Epithelial cell of prostate (primary cell): Measurements from ENCODE around the gene SND1.
A peak's percentile ranks its signal among the peaks of the same experiment; 100 is the strongest.
"Not testable (repeated sequence)": the region's sequence is repeated elsewhere in the genome, so short reads cannot be mapped to it uniquely, and the experiment has no call there.

Experiments
- DNase-seq: peaks from one replicate; pipeline ENCODE4 v3.0.0-alpha.2; 2011; ENCODE audit warnings: low read depth, low spot score
- H3K27ac ChIP-seq: fragments of 450-650 bp; 2 replicates; pipeline ENCODE4 v1.5.1; 2017; ENCODE audit warnings: mild to moderate bottlenecking

The SND1 gene

DNA sequence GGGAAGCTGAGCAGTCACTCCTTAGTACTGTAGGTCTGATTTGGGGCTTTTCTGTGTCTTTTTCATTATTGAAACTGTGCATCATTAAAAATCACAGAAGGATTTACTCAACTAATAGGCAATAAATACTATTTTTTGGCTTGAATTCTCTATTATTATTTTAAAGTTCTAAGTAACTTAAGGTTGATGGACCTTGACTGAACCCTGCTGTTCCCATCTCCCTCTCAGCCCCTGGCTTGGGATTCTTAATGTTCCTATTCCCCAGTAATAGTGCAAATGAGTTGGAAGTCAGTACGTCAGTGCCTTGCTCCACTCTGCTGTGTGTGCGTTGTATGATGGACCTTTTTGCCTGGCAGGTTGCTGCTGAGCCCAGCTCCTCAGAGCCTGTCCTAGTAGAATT is 166.3 kb downstream of the SND1 start:
- DNase-seq, result no peak
- no peak overlapping the region for H3K27ac ChIP-seq

GRCh38 chr7:127819975-127820731 is 168.2 kb downstream of the SND1 start:
- DNase-seq, result no peak
- H3K27ac ChIP-seq, result no peak overlapping the region

DNA sequence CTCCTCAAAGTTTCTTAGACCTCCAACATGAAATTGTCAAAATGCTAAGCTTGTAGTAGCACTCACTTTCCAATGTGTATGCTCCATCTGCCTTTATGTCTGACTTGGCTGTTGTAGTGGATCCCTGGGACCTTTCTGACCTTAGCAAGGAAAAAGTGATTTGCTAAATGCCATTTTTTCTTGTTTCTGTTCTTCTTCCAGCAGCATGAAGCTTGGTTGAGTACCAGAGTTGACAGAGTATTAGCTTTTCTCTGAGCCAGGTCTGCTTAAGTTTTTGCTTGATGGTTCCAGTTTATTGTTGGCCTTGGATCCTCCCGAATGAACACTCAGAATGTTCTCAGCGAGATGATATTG is 168.7 kb downstream of the SND1 start:
- no peak for DNase-seq
- H3K27ac ChIP-seq, result no peak overlapping the region

- no peak for DNase-seq
- H3K27ac ChIP-seq, result peak overlapping the region; percentile 83
Observed at GRCh38 chr7:127821146-127821545, 169.2 kb downstream of the SND1 start.

DNA sequence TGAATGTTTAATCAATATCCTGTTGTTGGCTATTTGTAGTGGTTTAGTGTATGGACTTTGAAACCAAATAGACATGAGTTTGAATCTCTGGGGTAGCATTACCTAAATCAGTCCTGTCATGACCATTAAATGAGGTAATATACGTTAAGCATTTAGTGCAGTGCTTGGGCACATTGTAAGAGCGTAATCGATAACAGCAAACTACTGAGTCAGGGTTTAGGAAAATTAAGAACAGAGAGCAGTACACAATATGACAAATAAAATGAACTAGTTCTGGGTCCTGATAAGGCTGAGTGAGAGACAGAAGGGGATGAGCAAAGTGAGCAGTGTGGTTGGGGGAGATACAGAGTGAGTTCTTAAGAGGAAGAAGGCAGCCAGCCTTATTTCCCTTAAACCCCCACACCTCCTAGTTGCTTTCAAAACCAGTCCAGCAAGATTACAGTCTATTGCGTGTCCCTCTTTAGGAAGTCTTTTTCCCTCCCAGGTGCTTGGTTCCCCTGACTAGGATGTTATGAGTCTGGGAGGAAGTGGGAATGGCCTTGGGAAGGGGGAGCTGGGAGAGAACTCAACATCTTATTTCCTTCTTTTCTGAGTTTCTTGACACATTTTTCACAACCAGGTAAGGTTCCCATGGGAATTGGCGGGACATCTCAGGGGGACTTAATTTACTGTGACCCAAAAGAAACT is 171.0 kb downstream of the SND1 start:
- peak overlapping the region; percentile 83 for H3K27ac ChIP-seq
- DNase-seq, result peak; percentile 33

GRCh38 chr7:127824682-127825081 is 172.7 kb downstream of the SND1 start:
- no peak for DNase-seq
- H3K27ac ChIP-seq, result no peak overlapping the region

DNA sequence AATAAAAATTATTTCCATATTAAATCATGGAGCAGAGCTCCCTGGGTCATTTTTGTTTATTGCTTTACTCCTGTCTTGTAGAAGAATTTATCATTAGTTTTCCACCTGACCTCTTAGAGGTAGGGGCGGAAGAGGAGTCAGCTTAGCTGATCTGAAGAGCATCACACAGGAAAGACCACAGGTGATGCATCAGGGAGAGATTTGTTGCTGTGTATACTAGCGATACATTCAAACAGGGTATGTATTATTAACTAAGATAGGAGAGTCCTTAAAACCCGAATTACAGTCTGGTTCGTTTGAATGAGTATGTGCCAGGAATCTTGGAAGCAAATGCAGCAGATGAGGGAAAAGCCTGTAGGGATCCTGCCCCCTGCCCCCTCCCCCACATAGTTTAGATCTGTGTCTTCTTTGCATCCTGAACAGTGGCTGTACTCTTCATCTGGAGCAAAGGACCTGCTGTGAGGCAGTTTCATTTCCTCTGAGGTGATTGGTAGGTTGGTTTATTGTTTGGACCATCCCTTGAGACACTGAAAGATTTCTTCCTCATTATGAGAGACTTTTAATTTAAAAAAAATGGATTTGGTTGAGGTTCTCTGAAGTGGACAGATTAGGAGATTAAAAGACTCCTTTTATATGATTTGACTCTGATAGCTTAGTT is 177.0 kb downstream of the SND1 start:
- H3K27ac ChIP-seq, result no peak overlapping the region

GRCh38 chr7:127831318-127832219 is 179.6 kb downstream of the SND1 start:
- no peak for DNase-seq

More for the DNA sequence above, 177.0 kb downstream of the SND1 start:
- DNase-seq, result no peak

DNA sequence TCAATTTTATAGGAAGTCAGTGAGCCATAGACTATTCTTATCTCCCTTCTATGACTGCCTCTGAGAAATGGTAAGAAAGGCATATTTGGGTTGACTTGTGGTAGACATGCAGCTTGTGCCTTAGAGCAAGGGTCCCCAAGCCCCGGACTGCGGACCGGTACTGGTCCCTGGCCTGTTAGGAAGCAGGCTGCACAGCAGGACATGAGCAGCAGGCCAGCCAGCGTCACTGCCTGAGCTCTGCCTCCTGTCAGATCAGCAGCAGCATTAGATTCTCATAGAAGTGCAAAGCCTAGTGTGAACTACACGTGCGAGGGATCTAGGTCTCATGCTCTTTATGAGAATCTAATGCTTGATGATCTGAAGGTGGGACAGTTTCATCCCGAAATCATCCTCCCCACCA is 180.6 kb downstream of the SND1 start:
- no peak overlapping the region for H3K27ac ChIP-seq
- no peak for DNase-seq

More at GRCh38 chr7:127831318-127832219, 179.6 kb downstream of the SND1 start:
- H3K27ac ChIP-seq, result no peak overlapping the region

GRCh38 chr7:127833641-127834040 is 181.6 kb downstream of the SND1 start:
- no peak overlapping the region for H3K27ac ChIP-seq
- DNase-seq, result no peak

DNA sequence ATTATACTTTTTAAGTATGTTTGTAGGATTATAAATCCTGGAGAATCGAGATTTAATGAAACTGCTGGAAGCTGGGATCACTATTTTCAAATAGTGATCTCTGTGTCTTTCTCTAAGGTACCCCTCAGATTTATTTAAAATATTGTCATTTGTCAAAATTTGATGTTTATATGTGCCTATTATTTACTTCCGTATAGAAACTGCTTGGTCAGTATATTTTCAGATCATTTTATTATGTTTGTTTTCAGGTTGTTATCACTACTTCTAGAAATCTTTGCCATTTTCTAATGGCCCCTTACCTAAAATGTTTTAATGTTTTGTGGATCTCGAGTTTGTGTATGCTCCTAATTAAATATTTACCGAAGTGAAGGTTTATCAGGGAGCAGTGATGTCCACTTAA is 183.7 kb downstream of the SND1 start:
- H3K27ac ChIP-seq, result no peak overlapping the region
- DNase-seq, result no peak

DNA sequence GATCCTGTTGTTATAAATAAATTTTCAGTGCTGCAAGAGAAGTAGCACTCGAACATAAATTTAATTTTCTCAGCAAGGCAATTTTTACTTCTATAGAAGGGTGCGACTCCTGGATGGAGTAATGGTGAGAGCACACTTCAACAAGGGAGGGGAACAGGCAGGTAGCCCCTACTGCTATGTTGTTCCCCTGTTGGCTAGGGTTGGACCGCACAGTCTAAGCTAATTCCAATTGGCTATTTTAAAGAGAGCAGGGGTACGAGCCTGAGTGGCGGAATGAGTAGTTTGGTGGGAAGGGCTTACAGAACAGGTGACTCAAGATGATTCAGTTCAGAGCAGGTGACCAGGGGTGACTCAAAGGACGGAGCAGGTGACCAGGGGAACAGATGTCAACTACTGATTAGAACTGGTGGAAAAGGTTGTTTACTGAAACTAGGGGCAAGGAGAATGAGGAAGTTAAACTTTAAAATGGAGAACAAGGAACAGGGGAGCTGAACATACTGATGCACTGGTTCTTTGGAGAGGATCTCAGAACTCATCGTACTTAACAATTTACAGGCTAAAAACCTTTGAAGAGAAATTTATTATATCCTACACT is 185.9 kb downstream of the SND1 start:
- not testable (repeated sequence) for DNase-seq

GRCh38 chr7:127838816-127839415 is 186.9 kb downstream of the SND1 start:
- no peak for DNase-seq
- no peak overlapping the region for H3K27ac ChIP-seq

More for the DNA sequence above, 185.9 kb downstream of the SND1 start:
- H3K27ac ChIP-seq, result not testable (repeated sequence)

DNA sequence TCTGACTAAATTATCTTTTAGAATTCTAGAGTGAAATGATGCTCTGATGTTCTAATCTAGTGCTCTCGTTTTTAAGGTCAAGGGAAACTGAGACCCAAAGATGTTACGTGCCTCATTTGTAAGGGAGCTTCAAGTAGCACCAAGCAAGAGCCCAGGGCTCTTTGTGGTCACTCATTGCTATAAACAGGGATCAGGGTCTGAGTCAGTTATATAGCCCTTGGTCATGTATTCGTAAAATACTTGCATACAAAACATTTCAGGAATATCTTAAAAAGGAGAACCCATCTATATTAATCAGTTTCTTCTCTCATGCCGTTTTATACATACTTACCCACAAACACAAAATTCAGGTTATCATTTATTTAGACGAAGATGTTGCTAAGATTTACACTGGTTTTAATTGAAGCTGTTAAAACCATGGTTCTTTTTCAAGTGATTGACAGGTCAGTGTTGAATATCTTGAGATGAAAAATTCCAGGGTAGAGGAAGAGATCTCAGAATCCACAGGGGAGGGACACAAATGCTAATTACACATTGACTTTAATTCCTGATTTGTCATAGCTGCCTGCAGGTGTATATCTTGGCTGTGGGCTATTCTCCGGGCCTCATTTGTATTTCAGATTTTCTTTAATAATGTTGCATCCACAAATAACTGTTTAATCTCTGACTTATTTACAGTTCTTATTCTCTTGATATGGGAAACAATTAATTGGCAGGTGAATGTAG is 188.4 kb downstream of the SND1 start:
- H3K27ac ChIP-seq, result no peak overlapping the region
- no peak for DNase-seq

DNA sequence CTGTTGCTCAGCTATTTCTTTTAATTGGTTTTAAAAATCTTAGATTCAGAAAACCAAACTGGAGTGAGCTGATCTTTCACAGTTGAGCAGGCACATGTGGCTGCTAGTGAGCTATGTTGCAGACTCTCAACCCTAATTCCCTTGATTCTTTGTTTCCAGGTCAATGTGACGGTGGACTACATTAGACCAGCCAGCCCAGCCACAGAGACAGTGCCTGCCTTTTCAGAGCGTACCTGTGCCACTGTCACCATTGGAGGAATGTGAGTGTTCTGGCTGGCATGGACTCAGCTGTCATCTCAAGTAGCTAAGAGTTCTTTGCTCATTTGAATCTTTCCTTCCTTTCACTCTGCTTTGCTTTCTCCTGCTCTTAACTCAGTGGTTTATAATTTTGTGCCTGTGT is 192.2 kb downstream of the SND1 start:
- no peak for DNase-seq
- no peak overlapping the region for H3K27ac ChIP-seq

DNA sequence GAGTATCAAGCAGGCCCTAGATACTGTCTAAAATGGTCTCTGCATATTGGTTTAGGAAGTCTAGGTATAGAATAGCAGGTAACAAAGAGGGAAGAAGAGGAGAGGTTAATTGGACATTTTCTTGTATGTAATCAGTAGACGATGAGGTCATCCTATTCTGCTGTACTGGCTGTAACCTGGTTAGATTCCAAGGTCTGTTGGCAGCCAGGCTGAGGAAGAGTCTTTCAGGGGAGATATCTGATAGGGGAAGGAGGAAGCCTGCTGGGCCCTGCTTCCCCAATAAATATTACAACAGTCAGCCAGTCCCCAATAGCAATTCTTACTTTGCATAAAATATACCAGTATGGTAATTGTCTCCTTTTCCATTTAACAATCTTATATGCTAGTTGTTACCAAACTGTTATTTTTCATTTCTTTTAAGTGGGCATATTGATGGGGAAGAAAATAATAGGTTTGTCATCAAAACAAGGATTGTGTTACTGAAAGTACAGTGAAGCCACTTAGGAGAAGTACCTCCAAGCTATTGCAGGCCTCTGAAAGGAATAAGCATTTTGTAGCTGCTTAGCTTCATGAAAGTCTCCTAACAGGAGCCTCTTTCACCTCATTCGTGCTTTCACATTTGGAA is 192.8 kb downstream of the SND1 start:
- no peak for DNase-seq
- H3K27ac ChIP-seq, result no peak overlapping the region

DNA sequence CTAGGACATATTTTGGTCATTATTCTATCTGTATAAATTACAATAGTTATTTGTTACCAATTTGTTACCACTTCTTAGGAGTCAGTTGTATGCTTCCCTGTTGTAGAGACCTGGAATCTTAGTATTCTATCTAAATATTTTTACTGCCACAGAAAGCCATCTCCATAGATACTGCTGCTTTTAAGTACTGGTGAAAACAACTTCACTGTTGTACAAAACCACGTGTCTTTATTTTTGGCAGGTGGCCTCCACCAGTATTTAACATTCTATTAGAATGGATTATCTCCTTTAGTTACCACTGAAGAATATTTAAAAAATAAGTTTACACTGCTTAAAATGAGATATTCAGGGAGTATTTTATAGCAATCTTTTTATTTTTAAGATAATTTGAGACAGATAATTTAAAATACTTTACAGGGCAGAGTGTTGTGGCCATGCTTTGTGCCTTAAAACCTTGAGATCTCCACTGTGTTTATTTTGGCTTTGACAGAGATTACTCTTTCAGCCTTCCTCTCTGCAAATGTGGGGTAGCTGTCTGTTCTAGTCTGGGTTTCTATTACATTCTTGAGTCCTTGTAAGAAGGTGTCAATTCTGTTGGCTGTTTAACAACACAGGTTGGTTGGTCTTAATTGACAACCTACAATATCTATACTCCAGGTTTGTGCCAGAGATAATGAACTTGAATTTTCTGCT is 193.7 kb downstream of the SND1 start:
- H3K27ac ChIP-seq, result no peak overlapping the region
- DNase-seq, result no peak

DNA sequence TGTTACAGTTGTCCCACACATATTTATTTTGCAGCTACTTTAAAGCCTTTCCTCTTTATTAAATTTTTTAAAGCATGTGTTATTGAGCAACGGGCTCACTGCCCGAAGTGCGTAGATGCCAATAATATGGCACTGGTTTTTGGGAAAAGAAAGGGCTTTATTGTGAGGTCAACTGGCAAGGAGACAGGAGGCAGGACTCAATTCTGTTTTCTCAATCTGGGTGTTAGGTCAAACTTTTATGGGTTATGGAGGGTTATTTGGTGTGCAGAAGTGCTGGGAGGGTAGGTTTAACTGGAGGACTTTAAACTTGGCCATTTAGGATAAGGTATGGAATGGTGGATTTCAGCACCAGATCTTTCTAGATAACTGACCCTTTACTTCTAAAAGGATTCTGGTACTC is 195.6 kb downstream of the SND1 start:
- no peak overlapping the region for H3K27ac ChIP-seq
- no peak for DNase-seq
